ENCODE results near the gene PSMB7.

Gene PSMB7

GRCh38 chr9:124415102-124415851 lies at the start of gene PSMB7:
Gene PSMB7, minus strand, starts transcription at chr9:124415442. Its CDS starts 17 bp downstream, at chr9:124415425.
- DNase-seq: peak; percentile 95

- no peak for DNase-seq
These were observed 47.5 kb upstream of the PSMB7 start for GRCh38 chr9:124462739-124463138.

- no peak for DNase-seq
These were observed 43.2 kb upstream of the PSMB7 start for GRCh38 chr9:124458441-124458840.

DNA sequence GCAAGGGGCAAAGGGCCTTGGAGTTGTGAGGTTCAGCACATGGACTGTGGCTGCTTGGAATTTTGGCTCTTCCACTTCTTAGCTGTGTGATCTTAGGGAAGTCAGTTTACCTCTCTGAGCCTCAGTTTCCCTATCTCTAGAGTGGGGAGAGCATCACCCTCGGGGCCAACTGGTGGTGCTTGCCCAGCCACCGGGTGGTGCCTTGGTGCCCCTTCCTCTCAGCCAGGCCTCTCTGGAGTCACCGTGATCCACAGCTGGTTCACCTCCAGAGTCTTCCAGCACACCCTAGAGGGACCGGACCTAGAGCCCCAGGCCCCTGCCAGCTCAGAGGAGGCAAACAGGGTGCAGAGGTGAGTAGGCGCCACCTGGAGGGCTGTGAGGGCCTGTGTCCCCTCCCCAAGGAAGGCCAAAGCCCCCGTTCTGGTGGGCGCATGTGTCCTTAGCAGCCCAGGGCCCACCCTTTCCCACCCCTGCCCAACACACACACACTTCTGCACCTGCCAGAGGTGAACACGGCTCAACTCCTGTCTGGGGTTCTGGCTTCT lies 42.7 kb upstream of the PSMB7 start:
- DNase-seq: no peak

- DNase-seq: no peak
These were observed 42.0 kb upstream of the PSMB7 start for GRCh38 chr9:124457079-124457886.

GRCh38 chr9:124456341-124457078 lies 41.3 kb upstream of the PSMB7 start:
- no peak for DNase-seq

DNA sequence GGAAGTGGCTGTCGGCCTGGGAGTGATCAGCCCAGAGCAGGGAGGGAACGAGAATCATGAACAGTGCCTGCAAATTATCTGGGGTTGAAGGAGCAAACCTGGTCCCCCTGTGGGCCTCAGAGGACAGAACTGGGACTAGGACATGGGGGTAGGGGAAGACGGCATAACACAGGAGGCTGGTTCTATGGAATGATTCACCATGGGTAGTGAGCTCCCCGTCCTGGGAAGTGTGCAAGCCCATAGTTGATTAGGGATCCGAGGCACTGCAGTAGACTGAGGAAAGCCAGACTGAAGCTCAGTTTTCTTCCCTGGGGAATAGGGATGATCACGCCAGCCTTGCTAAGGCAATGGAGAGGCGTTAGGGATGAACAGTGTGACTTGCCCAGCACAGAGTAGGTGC lies 40.6 kb upstream of the PSMB7 start:
- DNase-seq: no peak

DNA sequence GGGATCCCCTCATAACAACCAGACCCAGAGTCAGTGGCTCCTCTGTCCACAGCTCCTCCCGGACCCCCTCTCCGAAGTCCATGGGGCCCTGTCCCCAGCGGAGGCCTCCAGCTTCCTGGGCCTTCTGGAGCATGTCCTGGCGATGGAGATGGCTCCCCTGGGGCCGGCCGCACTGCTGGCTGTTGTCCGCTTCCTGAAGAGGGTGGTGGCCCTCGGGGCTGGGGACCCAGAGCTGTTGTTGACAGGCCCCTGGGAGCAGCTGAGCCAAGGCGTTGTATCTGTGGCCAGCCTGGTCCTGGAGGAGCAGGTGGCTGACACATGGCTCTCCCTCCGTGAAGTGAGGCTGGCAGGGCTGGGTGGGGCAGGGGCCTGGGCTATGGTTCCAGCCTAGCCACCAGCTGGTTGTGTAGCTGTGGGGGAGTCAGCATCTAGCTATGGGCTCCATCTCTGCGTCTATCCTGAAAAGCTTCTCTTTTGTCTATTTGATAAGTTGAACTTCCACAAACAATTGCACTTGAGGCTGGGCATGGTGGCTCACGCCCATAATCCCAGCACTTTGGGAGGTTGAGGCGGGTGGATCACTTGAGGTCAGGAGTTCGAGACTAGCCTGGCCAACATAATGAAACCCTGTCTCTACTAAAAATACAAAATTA lies 39.7 kb upstream of the PSMB7 start:
- no peak for DNase-seq

DNA sequence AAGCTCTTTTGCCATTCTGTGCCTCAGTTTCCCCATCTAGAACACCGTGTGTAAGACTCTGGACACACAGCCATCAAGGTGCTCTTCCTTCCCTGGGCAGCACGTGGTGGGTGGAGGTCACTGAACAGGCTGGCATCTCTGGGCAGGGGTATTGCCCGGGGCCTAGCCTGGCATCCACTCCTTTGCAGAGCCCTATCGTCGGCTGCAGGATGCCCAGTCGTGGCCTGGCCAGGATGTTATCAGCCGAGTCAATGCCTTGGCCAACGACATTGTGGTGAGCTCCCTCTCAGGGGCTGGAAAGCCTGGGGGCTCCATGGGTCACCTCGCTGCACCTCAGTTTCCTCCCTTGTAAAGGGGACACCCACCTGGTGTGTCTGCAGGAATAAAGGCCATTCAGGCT lies 39.1 kb upstream of the PSMB7 start:
- DNase-seq: no peak

GRCh38 chr9:124453586-124454191 lies 38.4 kb upstream of the PSMB7 start:
- DNase-seq: no peak

DNA sequence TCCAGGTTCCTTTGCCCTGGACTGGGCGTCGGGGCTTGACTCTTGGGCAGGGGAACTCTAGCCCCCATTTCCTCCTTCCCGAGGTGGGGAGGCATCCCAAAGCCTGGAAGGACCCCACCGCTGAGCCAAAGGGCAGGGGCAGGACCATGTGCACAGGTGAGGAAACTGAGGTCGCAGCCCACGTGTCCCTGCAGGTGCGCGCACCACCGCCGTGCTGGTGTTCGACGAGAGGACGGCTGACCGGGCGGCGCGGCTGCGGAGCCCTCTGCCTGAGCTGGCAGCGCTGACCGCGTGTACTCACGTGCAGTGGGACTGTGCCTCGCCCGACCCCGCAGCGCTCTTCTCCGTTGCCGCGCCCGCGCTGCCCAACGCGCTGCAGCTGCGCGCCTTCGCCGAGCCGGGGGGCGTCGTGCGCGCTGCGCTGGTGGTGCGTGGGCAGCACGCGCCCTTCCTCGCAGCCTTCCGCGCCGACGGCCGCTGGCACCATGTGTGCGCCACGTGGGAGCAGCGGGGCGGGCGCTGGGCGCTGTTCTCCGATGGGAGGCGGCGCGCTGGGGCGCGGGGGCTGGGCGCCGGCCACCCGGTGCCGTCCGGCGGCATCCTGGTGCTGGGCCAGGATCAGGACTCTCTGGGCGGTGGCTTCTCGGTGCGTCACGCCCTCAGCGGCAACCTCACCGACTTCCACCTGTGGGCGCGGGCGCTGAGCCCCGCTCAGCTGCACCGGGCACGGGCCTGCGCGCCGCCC lies 37.8 kb upstream of the PSMB7 start:
- DNase-seq: no peak

DNA sequence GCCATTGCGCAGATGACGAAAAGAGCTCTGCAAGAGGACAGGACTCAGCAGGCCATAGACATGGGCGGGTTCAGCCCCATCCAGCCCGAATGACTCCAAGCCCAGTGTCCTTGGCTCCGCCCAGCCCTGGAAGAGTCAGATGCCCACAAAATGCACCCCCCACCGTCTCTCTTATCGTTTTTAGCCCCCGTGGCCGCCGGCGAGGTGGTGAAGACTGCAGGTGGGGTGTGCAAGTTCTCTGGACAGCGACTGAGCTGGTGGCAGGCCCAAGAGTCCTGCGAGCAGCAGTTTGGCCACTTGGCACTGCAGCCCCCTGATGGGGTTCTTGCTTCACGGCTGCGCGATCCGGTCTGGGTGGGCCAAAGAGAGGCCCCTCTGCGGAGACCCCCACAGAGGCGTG lies 37.1 kb upstream of the PSMB7 start:
- DNase-seq: no peak

GRCh38 chr9:124450931-124451661 lies 35.9 kb upstream of the PSMB7 start:
- no peak for DNase-seq

- no peak for DNase-seq
These were observed 35.1 kb upstream of the PSMB7 start, which contains the start of gene ADGRD2 for GRCh38 chr9:124450241-124450924. Gene ADGRD2, plus strand, starts transcription at chr9:124450451. Its CDS starts 1,216 bp downstream, at chr9:124451667.

- DNase-seq: no peak
These were observed 34.3 kb upstream of the PSMB7 start for GRCh38 chr9:124449381-124450151.

DNA sequence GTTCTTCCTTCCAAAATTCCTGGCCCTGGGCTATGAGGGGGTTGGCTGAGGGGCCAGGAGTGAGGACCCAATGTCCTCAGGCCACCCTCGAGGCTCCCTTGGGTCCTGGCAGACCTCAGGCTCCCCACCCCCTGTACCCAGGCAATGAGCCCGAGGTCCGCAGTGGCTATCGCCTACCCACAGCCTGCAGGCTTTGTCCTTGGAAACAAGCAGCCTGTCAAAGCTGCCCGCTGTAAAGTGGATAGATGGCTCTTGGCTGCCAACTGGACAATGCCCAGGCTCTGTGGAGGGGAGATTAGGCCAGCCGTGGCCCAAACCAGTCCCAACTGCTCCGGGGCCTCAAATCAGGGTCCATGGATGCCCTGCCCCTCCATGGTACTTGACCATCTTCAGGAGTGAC lies 32.8 kb upstream of the PSMB7 start:
- no peak for DNase-seq

- no peak for DNase-seq
These were observed 32.0 kb upstream of the PSMB7 start for GRCh38 chr9:124447297-124447661.

DNA sequence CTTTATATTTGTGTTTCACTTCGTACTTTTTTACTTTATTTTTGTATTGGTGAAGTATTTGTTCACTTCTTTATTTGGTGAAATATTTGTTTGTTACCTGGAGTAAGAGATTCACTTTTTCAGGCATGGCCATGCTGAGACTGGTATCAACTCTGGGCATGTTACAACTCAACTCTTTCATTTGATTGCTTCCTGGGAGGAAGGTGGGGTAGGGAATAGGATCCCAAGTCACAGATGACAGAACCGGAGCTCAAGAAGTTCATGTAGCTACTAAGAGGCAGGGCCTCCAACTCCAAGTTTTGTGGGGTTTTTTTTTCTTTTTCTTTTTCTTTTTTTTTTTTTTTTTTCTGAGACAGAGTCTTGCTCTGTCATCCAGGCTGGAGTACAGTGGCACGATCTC lies 28.9 kb upstream of the PSMB7 start:
- DNase-seq: no peak

- DNase-seq: no peak
These were observed 28.4 kb upstream of the PSMB7 start for GRCh38 chr9:124443625-124444024.
